Measurements from ENCODE around the gene PCDHGC3. TPM values are rescaled to one million over a fixed set of nuclear protein-coding genes. Genes with fewer than 3 reads are reported as not detected.

Gene PCDHGC3
- total and polyA plus RNA-seq, 7 donors, result 5.1 to 47.8 (median 31.4) TPM

- intact Hi-C loops (cut with DNase I), result no loop called here
- Histone ChIP-seq H3K36me3 (peaks cover 0 to 8% (median 6%) of the 10 kb centered on the region in 4 donors), H3K4me1 (peaks cover 0 to 42% (median 33%) of the 10 kb centered on the region in 4 donors)
Observed at GRCh38 chr5:141515946-141516671, 40.3 kb downstream of the PCDHGC3 start.

DNA sequence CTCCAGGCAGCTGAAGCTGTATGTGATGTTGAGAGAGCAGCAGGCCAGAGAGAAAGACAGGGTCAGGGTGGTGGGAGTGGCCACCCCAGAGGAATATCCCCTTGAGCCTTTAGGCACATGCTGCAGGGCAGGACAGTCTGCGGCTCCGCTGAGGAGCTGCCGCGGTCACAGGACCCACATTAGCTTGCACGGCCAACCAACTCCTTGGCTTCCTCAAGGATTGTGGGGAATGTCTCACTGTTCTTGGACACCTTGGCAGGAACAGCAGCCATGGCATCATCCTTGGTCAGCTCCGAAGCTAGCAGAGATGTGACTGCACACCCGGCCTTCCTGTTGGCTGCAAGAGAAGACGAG, 40.9 kb downstream of the PCDHGC3 start:
- no peak for DNase-seq
- no peaks in the 10 kb centered on the region for H3K9me3 ChIP-seq
- peaks cover 0 to 47% (median 36%) of the 10 kb centered on the region in 4 donors for H3K4me1 ChIP-seq
- H3K27ac ChIP-seq, result peak overlapping the region in 3 of 4 donors; percentile 89 to 97 (median 92)
- intact Hi-C loops (cut with DNase I), result no loop called here
- H3K36me3 ChIP-seq, result peaks cover 0 to 2% (median 1%) of the 10 kb centered on the region in 4 donors
- H3K4me3 ChIP-seq, result no peak overlapping the region
- WGBS, 2 donors, result 93 to 98% methylated on average over 8 of the region's 8 CpGs
- TF ChIP-seq EP300 (IDR thresholded peaks at IDR 0.05) (no peak), POLR2AphosphoS5 (IDR thresholded peaks at IDR 0.05) (no peak), POLR2A (IDR thresholded peaks at IDR 0.05) (no peak)
- TF ChIP-seq, protein P1, sequence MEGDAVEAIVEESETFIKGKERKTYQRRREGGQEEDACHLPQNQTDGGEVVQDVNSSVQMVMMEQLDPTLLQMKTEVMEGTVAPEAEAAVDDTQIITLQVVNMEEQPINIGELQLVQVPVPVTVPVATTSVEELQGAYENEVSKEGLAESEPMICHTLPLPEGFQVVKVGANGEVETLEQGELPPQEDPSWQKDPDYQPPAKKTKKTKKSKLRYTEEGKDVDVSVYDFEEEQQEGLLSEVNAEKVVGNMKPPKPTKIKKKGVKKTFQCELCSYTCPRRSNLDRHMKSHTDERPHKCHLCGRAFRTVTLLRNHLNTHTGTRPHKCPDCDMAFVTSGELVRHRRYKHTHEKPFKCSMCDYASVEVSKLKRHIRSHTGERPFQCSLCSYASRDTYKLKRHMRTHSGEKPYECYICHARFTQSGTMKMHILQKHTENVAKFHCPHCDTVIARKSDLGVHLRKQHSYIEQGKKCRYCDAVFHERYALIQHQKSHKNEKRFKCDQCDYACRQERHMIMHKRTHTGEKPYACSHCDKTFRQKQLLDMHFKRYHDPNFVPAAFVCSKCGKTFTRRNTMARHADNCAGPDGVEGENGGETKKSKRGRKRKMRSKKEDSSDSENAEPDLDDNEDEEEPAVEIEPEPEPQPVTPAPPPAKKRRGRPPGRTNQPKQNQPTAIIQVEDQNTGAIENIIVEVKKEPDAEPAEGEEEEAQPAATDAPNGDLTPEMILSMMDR (IDR thresholded peaks at IDR 0.05), result no peak
- H3K27me3 ChIP-seq, result no peaks in the 10 kb centered on the region

More at GRCh38 chr5:141515946-141516671, 40.3 kb downstream of the PCDHGC3 start:
- 88 to 96% methylated on average over 4 of the region's 4 CpGs for WGBS, 2 donors
- no peak for TF ChIP-seq POLR2AphosphoS5 (IDR thresholded peaks at IDR 0.05)
- TF ChIP-seq POLR2A (IDR thresholded peaks at IDR 0.05), result no peak
- TF ChIP-seq, protein P1 (IDR thresholded peaks at IDR 0.05), result no peak
- TF ChIP-seq EP300 (IDR thresholded peaks at IDR 0.05), result no peak
- Histone ChIP-seq H3K27me3 (no peaks in the 10 kb centered on the region), H3K27ac (peak overlapping the region; percentile 89 to 97 (median 92)), H3K4me3 (no peak overlapping the region), H3K9me3 (no peaks in the 10 kb centered on the region)
- DNase-seq, result no peak

- H3K9me3 ChIP-seq, result no peaks in the 10 kb centered on the region
- WGBS, 2 donors, result 90 to 91% methylated on average over 8 of the region's 8 CpGs
- H3K4me3 ChIP-seq, result no peak overlapping the region
- no peak for TF ChIP-seq POLR2AphosphoS5 (IDR thresholded peaks at IDR 0.05)
- TF ChIP-seq, protein P1 (IDR thresholded peaks at IDR 0.05), result no peak
- TF ChIP-seq EP300 (IDR thresholded peaks at IDR 0.05), result no peak
- no peak for TF ChIP-seq POLR2A (IDR thresholded peaks at IDR 0.05)
- H3K4me1 ChIP-seq, result peaks cover 0 to 49% (median 35%) of the 10 kb centered on the region in 4 donors
- H3K27ac ChIP-seq, result peak overlapping the region in 2 of 4 donors; percentile 2 to 39
- intact Hi-C loops (cut with DNase I), result no loop called here
- DNase-seq, result no peak
- no peaks in the 10 kb centered on the region for H3K36me3 ChIP-seq
- H3K27me3 ChIP-seq, result no peaks in the 10 kb centered on the region
Observed at GRCh38 chr5:141517312-141517711, 41.5 kb downstream of the PCDHGC3 start.

- Histone ChIP-seq H3K27me3 (no peaks in the 10 kb centered on the region), H3K9me3 (no peaks in the 10 kb centered on the region), H3K4me1 (peaks cover 0 to 50% (median 32%) of the 10 kb centered on the region in 4 donors), H3K27ac (peak overlapping the region in 2 of 4 donors; percentile 2 to 39), H3K4me3 (no peak overlapping the region), H3K36me3 (no peaks in the 10 kb centered on the region)
- DNase-seq, result no peak
- 88 to 89% methylated on average over 11 of the region's 11 CpGs for WGBS, 2 donors
- TF ChIP-seq POLR2A (IDR thresholded peaks at IDR 0.05) (no peak), POLR2AphosphoS5 (IDR thresholded peaks at IDR 0.05) (no peak), EP300 (IDR thresholded peaks at IDR 0.05) (no peak)
- TF ChIP-seq, protein P1 (IDR thresholded peaks at IDR 0.05), result no peak
- intact Hi-C loops (cut with DNase I), result no loop called here
Observed at GRCh38 chr5:141517880-141518617, 42.3 kb downstream of the PCDHGC3 start.

Measured in sigmoid colon (tissue), 7 donors.